GM18502 (cell line): ENCODE measurements around the gene MYL7.
"Not testable (repeated sequence)": the region's sequence is repeated elsewhere in the genome, so short reads cannot be mapped to it uniquely, and the experiment has no call there.

ENCODE experiments used
- ATAC-seq: cut with Tn5 transposase; IDR thresholded peaks from one replicate; pipeline ENCODE4 v1.9.1; 2021; ENCODE audit warnings: mild to moderate bottlenecking; ENCODE audit not compliant: unreplicated experiment, poor library complexity

MYL7 gene

DNA sequence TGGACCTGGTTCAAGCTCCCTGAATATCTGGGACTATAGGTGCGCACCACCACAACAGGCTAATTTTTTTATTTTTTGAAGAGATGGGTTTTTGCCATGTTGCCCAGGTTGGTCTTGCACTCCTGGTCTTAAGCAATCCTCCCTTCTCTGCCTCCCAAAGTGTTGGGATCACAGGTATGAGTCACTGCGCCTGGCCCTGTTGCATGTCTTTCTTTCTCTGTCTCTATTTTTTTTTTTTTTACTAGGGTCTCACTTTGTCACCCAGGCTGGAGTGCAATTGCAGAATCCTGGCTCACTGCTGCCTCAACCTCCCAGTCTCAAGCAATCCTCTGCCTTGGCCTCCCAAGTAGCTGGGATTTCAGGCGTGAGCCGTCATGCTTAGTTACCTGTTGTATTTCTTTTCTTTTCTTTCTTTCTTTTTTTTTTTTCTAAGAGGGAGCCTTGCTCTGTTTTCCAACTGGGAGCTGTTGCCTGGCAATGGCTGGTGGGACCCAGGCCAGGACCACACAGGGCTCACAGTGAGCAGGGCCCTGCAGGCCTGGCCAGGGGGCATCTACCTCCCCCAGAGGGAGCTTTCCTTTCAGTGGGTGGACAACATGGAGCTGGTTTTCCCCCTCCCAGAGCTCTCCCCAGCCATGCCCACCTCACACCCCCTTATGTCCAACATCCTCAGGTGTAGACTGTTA is 6.0 kb downstream of the MYL7 start:
- no peak for ATAC-seq

DNA sequence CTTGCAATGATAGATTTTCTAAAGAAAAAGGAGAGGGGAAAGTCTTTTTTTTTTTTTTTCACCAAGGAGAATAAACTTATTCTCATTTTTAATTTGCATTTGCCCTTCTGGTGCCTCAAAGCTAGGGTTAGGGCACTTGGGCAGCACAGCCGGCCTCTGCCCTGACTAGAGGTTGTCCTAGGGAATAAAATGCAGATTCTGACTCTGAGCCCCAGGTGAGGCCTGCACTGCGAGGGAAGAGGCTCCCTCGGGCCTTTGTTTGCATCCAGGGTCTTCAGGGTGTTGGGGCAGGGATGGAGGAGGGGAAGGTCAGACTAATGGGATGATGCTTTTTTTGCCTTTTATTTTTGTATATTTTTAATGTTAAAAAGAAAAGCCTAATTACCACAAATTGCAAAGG is 7.8 kb downstream of the MYL7 start:
- no peak for ATAC-seq

DNA sequence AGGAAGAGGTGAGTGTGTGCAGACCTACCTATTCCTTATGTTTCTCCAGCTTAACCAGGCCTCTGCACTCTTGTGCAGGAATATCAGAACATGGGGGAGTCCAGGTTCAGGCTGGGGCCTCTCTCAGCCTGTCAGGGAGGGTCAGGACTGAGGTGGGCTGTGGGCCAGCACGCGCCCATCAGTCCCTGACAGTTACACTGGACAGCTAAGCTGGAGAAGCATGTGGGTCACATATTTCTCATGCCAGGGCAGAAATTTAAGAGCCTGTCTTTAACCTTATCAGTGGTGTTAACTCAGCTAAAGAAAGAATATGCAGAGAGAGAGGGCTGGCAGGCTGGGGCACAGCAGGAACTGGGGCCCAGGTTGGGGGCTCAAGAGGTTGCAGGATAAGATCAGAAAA is 9.1 kb downstream of the MYL7 start:
- no peak for ATAC-seq

DNA sequence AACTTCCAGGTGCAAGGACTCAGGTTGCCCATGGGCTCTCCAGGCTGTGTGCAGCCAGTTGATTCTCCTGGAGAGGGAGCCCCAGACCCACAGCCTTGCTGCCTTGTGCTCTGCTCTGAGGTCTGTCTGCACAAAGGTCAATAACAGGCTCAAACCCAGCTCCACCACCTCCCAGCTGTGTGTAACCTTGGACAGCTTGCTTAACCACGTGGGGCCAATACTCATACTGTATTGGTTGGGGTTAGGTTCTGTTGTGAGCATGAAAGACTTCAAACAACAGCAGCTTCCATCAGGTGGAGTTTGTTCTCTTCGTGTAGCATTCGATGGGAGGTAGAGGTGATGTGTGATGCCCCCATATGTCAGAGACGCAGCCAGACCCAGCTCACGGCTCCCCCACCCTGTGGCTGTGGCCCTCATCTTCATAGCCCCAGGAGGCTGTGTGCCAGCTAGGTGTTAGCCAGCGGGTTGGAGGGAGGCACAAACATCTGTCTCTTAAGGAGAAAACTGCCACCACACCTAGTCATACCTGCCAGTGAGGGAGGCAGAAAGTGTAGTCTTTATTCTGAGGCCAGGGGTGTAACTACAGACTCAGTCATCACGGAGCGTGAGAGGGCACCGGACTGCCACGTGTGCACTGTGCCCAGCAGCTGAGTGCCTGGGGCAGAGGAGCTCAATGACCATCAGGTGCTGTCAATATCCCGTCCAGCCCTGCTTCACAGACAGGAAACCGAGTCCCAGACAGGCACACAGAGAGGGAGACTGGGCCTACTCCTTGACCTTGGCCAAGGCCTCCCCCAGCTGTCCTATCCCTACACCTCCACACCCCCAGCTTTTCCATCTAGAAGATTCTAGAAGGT is 9.7 kb downstream of the MYL7 start:
- no peak for ATAC-seq

DNA sequence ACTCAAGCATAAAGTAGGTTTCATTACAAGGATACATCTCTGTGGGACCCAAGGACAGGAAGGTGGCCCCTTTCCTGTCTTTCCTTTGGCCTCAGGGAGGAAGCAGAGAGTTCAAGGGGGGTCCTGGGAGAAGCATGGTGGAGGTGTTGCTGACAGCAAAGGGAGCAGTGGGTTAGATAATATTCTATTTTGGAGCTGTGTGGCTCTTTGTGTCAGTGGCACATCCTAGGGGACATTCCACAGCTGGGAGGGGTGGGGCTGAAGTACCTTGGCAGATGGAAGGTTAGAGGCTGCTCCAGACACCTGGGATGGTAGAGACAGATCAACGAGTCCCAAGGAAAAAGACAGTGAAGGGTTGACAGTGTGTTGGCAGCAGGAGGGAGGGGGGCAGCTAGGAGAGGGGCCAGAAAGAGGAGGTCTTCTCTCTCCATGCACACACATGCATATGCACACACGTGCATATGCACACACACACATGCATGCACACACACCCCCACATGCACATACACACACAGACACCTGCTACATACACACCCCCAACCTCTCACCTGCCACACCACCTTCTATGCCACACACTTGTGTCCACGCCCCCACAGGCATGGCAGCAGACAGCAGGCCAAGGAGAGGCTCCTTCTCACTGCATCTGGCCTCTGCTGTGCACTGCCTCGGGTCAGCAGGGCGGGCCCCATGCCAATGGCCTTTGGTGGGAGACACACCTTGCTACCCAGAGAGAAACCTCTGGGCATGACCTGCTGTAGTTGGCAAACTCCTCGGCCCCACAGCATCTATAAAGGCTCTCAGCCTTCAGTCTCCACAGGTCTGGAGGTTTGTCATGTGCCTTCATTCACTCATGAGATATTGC is 12.2 kb downstream of the MYL7 start:
- ATAC-seq, result no peak

DNA sequence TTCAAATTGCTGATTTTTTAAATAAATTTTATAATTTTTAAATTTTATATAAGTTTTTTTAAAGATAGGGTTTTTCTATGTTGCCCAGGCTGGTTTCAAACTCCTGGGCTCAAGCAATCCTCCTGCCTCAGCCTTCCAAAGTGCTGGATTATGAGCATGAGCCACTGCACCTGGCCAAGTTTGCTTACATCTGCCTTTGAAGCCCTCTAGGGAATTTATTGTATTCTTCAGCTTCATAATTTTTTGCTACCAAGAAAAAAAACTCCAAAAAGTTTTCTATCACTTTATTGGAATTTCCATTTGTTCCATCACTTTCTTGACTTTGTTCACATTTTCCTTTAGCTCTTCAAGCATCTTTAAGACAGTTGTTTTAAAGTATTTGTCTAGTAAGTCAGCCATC is 14.0 kb downstream of the MYL7 start:
- no peak for ATAC-seq

DNA sequence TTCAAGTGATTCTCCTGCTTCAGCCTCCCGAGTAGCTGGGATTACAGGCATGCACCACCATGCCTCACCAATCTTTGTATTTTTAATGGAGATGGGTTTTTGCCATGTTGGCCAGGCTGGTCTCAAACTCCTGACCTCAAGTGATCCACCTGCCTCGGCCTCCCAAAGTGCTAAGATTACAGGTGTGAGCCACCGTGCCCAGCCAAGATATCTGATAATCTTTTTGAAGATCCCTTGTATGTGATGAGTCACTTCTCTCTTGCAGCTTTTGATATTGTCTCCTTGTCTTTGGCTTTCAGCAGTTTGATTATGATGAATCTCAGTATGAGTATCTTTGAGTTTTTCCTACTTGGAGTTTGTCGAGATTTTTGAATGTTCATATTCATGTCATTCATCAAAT is 14.6 kb downstream of the MYL7 start:
- ATAC-seq, result not testable (repeated sequence)

DNA sequence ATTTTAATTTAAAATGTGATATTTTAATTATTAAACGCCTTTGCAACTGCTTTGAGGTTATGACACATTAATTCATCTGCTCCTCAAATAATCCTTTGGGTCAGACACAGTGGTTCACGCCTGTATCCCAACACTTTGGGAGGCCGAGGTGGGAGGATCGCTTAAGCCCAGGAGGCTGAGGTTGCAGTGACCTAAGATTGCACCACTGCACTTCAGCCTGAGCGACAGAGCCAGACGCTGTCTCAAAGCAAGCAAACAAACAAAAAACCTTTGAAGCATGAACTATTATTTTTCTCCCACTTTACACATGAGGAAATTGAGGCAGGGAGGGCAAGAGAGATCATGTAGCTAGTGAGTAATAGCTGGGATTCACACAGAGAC is 16.3 kb downstream of the MYL7 start:
- ATAC-seq, result no peak

DNA sequence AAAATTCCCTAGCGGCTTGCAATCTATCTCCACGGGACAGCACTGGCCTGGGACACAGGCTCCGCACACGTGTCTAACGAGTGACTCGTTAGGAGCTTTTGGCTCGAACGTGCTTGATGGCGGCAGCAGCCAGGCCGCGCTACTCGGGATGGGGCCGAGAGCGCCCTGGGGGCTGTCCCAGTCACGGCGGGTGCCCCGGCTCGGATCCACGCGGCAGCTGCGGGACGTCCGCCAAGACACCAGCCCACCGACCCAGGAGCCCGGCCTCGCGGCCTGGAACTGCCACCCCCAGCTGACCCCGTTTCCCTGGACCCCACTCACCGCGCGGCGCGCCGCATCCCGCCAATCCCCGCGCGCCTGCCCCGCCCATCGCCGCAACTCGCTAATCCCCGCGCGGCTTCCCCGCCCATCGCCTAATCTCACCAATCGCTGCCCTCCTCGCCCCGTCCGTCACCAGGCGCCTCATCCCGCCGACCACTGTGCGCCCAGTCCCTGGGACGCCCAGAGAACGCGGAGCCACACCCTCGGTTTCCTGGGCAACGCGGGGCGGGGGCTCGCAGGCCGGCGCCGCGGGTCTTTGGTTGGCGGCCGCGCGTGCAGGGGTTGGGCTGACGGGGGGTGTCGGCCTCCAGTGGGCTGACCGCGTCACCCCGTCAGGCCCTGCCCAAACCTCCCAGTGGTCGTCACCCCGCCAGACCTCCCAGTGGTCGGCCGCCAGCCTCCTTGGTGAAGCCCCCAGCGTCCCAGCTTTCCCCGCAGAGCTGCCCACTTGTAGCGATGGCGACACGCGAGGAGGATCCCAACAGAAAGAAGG is 17.7 kb downstream of the MYL7 start, which contains the start of gene POLD2:
TSS of gene POLD2 (minus strand) at position 359 of the 814 bp plus-strand sequence. CDS start 1,495 bp downstream, outside the sequence.
- ATAC-seq, result peak; percentile 99

DNA sequence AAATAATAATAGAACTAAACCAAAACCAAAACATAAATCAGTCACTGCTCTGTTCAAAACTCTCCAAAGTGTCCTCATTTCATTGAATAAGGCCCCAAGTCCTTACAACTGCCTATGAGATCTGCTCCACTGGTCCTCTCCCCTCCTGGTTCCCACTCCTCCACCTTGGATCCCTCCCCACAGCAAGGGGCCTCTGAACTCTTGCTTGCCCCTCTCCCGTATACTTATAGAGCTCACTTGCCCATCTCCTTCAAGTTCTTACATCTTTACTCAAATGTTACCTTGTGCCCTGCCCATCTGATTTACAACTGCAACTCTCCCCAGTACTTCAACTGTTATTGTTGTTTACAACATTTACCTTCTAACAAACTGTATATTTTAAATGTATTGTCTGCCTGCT is 18.6 kb downstream of the MYL7 start:
- no peak for ATAC-seq

DNA sequence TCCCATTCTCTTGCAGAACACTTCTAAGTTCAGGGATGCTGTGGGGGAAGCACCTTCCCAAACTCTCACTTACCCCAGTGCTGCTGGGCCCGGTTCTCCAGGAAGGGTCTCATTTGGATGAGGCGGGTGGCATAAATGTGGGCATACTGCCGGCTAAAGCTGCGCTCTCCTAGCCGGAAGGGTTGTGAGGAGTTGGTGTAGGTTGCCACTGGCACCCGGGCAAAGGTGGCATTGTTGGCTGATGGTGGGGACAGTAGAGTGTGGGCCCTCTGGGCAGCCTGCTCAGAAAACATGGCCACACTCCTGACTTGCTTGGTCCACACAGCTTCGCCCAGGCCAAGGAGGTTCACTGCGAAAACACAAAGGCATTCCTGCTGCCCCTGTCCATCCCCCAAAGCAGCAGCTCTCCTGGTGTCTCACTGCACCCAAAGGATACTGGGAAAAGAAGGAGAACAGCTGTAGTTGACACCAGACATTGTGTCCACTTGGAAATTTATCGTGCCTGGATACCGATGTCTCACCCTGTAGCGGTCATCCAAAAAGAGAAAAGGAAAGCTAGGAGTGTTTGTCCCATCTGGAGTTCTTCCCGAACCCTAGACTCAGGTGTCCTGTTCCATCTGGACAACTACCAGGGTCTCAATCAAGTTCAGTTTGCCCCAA is 19.2 kb downstream of the MYL7 start:
- no peak for ATAC-seq

DNA sequence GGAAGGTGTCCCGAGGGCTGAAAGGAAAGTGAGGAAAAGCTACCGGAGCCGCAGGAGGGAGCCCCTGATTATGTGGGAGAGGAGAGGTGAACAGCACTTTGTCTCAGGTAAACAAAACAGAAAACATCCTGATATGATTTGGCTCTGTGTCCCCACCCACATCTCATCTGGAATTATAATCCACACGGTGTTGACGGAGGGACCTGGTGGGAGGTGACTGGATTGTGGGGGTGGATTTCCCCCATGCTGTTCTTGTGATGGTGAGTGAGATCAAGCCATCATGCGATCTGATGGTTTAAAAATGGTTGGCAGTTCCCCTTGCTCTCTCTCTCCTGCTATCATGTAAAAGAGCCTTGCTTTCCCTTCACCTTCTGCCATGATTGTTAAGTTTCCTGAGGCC is 20.7 kb downstream of the MYL7 start:
- ATAC-seq, result no peak

DNA sequence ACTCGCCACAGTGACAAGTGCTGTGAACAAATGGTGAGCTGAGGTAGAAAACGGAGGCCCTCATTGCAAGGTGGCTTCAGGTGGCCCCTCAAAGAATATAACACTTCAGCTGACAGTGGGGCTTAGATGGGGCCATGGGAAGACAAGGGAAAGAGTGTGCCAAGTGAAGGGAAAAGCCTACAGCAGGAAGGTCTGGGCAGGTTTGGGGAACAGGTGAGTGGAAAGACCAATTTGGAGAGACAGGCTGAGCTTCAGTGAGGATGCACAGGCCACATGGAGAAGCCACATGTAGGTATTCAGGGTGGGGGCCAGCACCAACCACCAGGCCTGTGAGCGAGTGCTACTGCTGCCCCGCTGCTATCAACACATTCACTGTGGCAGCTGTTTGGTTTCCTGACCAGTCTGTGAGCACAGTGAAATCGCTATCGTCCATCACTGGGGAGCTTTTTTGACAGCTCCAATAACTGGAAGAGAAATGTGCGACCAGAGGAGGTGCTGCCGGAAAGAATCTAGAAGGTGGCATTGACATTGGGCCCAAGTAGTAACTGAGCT is 21.2 kb downstream of the MYL7 start:
- ATAC-seq, result no peak

DNA sequence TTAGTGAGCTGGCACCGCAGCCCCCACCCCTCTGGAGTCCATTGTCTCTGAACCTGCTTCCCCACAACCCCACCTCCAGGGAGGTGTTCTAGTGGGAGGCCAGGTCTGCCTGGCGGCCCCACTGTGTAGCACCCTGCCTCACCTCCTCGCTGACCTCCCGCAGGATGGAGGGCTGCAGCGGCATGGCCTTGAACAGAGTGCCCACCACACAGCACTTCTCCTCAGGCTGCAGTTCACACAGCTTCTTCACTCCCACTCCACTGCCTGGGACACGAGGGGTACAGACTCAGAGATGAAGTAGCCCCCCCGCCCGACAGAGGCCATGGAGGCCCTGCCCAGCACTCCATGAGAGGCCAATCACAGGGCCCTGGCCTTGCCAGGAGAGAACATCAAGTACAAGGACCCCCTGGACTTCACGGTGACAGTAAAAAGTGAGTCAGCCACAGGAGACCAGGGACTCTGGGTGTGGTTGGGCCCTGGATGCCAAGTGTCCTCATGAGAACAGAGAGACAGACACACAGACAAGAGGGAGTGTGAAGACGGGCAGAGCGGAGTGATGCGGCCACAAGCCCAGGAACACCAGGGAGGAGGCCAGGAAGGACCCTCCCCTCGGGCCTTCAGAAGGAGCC is 23.2 kb downstream of the MYL7 start:
- ATAC-seq, result no peak

DNA sequence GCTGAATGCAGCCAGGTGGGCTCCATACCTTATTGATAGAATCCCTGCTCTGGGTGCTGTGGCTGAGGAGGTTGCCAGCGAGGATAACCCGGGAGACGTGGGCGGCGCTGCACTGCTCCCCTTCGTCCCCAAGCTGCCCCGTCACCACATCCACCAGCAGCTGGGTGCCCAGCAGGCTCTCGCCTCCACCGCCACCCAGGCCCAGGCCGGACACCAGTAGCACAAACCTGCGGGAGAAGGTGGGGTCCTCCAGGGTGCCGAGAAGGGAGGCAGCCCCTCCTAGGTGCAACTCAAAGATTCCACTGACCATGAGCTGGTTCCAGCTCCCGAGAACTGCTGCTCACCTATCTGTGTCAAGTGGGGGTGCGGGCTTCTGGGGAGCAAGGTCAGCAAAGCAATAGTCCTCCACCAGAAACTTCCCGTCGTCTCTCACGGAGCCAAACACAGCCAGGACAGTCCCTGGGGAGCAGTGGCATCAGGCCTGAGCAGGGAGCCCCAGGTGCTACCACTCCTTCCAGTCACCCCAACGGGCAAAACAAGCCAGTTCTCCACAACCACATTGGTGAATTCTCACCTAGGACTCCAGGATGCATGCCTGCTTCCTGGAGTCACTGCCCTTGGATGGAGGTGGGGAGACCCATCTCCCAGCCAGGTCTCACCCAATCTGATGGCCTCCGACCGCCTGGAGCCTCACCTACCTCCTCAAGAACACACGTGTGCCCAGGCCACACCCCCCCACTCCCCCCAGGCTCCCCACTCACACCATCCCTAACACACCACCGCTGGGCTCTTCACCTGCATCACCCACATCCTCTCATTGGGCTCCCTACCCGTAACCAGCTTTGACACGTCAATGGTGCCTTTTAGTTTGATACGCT is 24.1 kb downstream of the MYL7 start:
- no peak for ATAC-seq

DNA sequence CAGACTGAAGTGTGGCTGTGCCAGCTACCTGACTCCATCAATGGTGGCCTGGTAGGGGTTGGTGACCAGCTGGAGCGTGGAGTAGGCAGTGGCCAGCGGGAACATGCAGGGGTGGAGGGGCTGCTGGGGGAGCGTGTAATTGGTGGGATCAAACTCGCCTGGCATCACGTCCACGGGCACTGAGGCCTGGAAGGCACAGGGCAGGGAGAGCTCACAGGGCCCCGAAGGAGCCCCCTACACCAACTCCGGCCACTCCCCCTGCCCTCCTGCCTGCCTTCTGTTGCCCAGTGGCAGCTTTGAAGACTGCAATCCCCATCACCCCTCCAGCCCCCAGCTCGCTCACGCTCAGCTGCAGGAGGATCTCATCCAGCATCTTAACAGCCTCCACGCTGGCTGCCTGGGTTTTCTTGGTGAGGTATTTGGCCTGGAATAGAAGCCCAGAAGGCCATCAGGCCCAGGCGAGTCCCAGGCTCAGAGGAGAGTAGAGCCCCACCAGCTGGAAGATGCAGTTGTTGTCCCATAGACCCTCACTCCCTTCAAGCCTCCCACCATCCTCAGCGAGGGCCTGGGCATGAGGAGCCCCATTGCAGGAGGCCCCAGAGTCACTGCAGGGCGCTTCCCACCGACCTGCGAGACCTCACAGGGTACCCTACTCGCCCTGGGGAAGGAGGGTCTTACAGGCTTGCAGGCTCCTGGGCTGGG is 24.9 kb downstream of the MYL7 start:
- no peak for ATAC-seq

DNA sequence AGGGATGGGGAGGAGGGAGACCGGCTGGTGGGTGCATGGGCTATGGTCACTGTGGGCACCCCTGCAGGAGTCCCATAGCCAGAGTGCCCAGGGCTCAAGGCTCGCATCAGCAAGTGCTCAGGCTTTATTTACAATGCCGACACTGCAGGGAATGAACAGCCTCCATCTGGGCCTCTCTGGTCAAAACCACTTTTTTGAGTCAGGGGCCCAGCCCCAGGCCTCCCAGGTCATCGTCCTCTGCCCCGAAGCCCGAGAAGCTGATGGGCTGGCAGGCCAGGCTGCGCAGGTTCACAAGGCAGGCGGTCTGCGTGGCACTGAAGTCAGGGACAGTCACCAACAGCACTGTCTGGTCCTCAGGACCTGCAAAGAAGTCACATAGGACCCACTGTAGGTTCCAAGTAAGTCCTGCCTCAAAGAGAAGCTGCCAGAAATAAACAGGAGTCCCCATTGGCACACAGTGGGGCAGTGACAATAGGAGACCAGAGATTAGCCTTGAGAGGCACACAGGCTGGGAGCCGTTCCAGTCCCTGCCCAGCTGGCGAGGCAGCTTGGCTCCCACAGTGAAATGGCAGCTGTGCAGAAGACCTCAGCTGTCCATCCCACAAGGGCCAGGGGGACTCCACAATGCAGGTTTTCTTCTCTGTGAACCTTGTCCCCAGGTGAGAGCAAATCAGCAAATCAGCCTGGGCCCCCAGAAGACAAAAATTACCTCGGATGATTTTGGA is 26.4 kb downstream of the MYL7 start:
- ATAC-seq, result no peak
